Measurements from ENCODE around the gene CADM2. TPM values are rescaled to one million over a fixed set of nuclear protein-coding genes. Genes with fewer than 3 reads are reported as not detected.

Gene CADM2
- total RNA-seq, 4 donors from 2014 or later = 1.2 to 22.3 (median 2.4) TPM

- Histone ChIP-seq H3K27me3 (no peaks in the 10 kb centered on the region), H3K4me3 (no peak overlapping the region), H3K4me1 (no peaks in the 10 kb centered on the region), H3K9me3 (no peaks in the 10 kb centered on the region), H3K27ac (no peak overlapping the region), H3K36me3 (no peaks in the 10 kb centered on the region)
- DNase-seq = no peak
- TF ChIP-seq POLR2A (IDR thresholded peaks at IDR 0.05) = no peak
- TF ChIP-seq, protein P1, sequence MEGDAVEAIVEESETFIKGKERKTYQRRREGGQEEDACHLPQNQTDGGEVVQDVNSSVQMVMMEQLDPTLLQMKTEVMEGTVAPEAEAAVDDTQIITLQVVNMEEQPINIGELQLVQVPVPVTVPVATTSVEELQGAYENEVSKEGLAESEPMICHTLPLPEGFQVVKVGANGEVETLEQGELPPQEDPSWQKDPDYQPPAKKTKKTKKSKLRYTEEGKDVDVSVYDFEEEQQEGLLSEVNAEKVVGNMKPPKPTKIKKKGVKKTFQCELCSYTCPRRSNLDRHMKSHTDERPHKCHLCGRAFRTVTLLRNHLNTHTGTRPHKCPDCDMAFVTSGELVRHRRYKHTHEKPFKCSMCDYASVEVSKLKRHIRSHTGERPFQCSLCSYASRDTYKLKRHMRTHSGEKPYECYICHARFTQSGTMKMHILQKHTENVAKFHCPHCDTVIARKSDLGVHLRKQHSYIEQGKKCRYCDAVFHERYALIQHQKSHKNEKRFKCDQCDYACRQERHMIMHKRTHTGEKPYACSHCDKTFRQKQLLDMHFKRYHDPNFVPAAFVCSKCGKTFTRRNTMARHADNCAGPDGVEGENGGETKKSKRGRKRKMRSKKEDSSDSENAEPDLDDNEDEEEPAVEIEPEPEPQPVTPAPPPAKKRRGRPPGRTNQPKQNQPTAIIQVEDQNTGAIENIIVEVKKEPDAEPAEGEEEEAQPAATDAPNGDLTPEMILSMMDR (IDR thresholded peaks at IDR 0.05) = no peak
These were observed 202.8 kb downstream of the CADM2 start for GRCh38 chr3:85161544-85161943.

- no peaks in the 10 kb centered on the region for H3K9me3 ChIP-seq
- H3K4me3 ChIP-seq = no peak overlapping the region
- no peak for DNase-seq
- H3K36me3 ChIP-seq = no peaks in the 10 kb centered on the region
- H3K27ac ChIP-seq = no peak overlapping the region
- no peaks in the 10 kb centered on the region for H3K27me3 ChIP-seq
- H3K4me1 ChIP-seq = no peaks in the 10 kb centered on the region
- TF ChIP-seq, protein P1 (IDR thresholded peaks at IDR 0.05) = no peak
- no peak for TF ChIP-seq POLR2A (IDR thresholded peaks at IDR 0.05)
These were observed 204.1 kb downstream of the CADM2 start for GRCh38 chr3:85162905-85163304.

- no peak for DNase-seq
- no peaks in the 10 kb centered on the region for H3K4me1 ChIP-seq
- H3K27me3 ChIP-seq = no peaks in the 10 kb centered on the region
- no peaks in the 10 kb centered on the region for H3K9me3 ChIP-seq
- TF ChIP-seq, protein P1 (IDR thresholded peaks at IDR 0.05) = no peak
- no peak for TF ChIP-seq POLR2A (IDR thresholded peaks at IDR 0.05)
- no peak overlapping the region for H3K4me3 ChIP-seq
- H3K27ac ChIP-seq = no peak overlapping the region
- no peaks in the 10 kb centered on the region for H3K36me3 ChIP-seq
These were observed 205.6 kb downstream of the CADM2 start for GRCh38 chr3:85164436-85164835.

- no peaks in the 10 kb centered on the region for H3K4me1 ChIP-seq
- no peak overlapping the region for H3K4me3 ChIP-seq
- H3K9me3 ChIP-seq = no peaks in the 10 kb centered on the region
- TF ChIP-seq, protein P1 (IDR thresholded peaks at IDR 0.05) = no peak
- TF ChIP-seq POLR2A (IDR thresholded peaks at IDR 0.05) = no peak
- H3K27me3 ChIP-seq = no peaks in the 10 kb centered on the region
- no peaks in the 10 kb centered on the region for H3K36me3 ChIP-seq
- DNase-seq = no peak
- no peak overlapping the region for H3K27ac ChIP-seq
These were observed 208.8 kb downstream of the CADM2 start for GRCh38 chr3:85167576-85167975.

DNA sequence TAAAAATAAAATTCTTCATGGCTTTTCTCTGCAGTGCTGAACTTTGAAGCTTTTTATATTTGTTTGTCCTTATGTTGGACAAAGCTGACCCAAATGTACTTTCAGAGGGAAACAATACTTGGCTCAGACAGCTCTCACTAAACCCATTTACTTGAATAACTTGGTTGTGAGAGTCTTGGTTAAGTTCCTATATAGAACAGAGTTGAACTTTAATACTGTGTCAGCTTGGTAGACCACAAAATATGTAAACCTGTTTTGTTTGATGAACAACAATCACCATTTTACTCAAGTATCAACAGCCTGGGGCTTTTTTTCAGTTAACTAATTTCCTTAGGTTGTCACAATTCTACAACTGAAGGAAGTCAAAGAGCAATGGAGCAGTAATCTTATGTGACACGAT, 211.9 kb downstream of the CADM2 start:
- Histone ChIP-seq H3K4me1 (no peaks in the 10 kb centered on the region), H3K9me3 (no peaks in the 10 kb centered on the region), H3K27me3 (no peaks in the 10 kb centered on the region), H3K36me3 (no peaks in the 10 kb centered on the region), H3K4me3 (no peak overlapping the region), H3K27ac (no peak overlapping the region)
- no peak for DNase-seq
- TF ChIP-seq POLR2A (IDR thresholded peaks at IDR 0.05) = no peak
- TF ChIP-seq, protein P1 (IDR thresholded peaks at IDR 0.05) = no peak

- Histone ChIP-seq H3K9me3 (no peaks in the 10 kb centered on the region), H3K27ac (no peak overlapping the region)
- TF ChIP-seq POLR2A (IDR thresholded peaks at IDR 0.05) = no peak
- TF ChIP-seq, protein P1 (IDR thresholded peaks at IDR 0.05) = no peak
These were observed 213.2 kb downstream of the CADM2 start for GRCh38 chr3:85171976-85172375.

More at GRCh38 chr3:85171976-85172375, 213.2 kb downstream of the CADM2 start:
- H3K4me3 ChIP-seq = no peak overlapping the region
- no peaks in the 10 kb centered on the region for H3K27me3 ChIP-seq
- DNase-seq = no peak
- H3K36me3 ChIP-seq = no peaks in the 10 kb centered on the region
- H3K4me1 ChIP-seq = no peaks in the 10 kb centered on the region
